Measurements from ENCODE around the gene ABCC9.
"Not testable (repeated sequence)": the region's sequence is repeated elsewhere in the genome, so short reads cannot be mapped to it uniquely, and the experiment has no call there.

Gene ABCC9

GRCh38 chr12:21910657-21911056 is 30.6 kb downstream of the ABCC9 start:
- no peaks in the 10 kb centered on the region for H3K79me2 ChIP-seq (ENCODE audit: insufficient read depth, low read depth)
- H4K20me1 ChIP-seq (ENCODE audit: insufficient read depth), result no peaks in the 10 kb centered on the region
- H3K27ac ChIP-seq, result no peak overlapping the region
- H3K9ac ChIP-seq, result no peak overlapping the region
- TF ChIP-seq CTCF (conservative IDR thresholded peaks at IDR 0.05; ENCODE audit: low read depth, low read length), result no peak
- no peaks in the 10 kb centered on the region for H3K4me1 ChIP-seq (ENCODE audit: low read depth, poor library complexity, severe bottlenecking)
- H3K4me2 ChIP-seq, result no peak overlapping the region
- H3K36me3 ChIP-seq (ENCODE audit: insufficient read depth), result no peaks in the 10 kb centered on the region
- no peak overlapping the region for H3K4me3 ChIP-seq (IDR thresholded peaks at IDR 0.05; ENCODE audit: insufficient read depth, low read depth, low read length)
- H3K27me3 ChIP-seq (ENCODE audit: insufficient read depth, low read depth), result no peaks in the 10 kb centered on the region
- H2AFZ ChIP-seq (ENCODE audit: low read depth), result no peak overlapping the region

- no peak for TF ChIP-seq CTCF (conservative IDR thresholded peaks at IDR 0.05; ENCODE audit: low read depth, low read length)
- Histone ChIP-seq H3K4me3 (IDR thresholded peaks at IDR 0.05; ENCODE audit: insufficient read depth, low read depth, low read length) (no peak overlapping the region), H3K36me3 (ENCODE audit: insufficient read depth) (no peaks in the 10 kb centered on the region), H4K20me1 (ENCODE audit: insufficient read depth) (no peaks in the 10 kb centered on the region), H3K79me2 (ENCODE audit: insufficient read depth, low read depth) (no peaks in the 10 kb centered on the region), H2AFZ (ENCODE audit: low read depth) (no peak overlapping the region), H3K27me3 (ENCODE audit: insufficient read depth, low read depth) (no peaks in the 10 kb centered on the region), H3K9ac (no peak overlapping the region), H3K4me2 (no peak overlapping the region), H3K4me1 (ENCODE audit: low read depth, poor library complexity, severe bottlenecking) (no peaks in the 10 kb centered on the region), H3K27ac (no peak overlapping the region)
Observed at GRCh38 chr12:21907948-21908837, 33.0 kb downstream of the ABCC9 start.

GRCh38 chr12:21906919-21907493 is 34.2 kb downstream of the ABCC9 start:
- no peak overlapping the region for H3K9ac ChIP-seq
- no peaks in the 10 kb centered on the region for H3K27me3 ChIP-seq (ENCODE audit: insufficient read depth, low read depth)
- no peaks in the 10 kb centered on the region for H3K36me3 ChIP-seq (ENCODE audit: insufficient read depth)
- no peak overlapping the region for H2AFZ ChIP-seq (ENCODE audit: low read depth)
- no peaks in the 10 kb centered on the region for H4K20me1 ChIP-seq (ENCODE audit: insufficient read depth)
- no peak for TF ChIP-seq CTCF (conservative IDR thresholded peaks at IDR 0.05; ENCODE audit: low read depth, low read length)
- no peaks in the 10 kb centered on the region for H3K79me2 ChIP-seq (ENCODE audit: insufficient read depth, low read depth)
- no peak overlapping the region for H3K4me3 ChIP-seq (IDR thresholded peaks at IDR 0.05; ENCODE audit: insufficient read depth, low read depth, low read length)
- H3K4me1 ChIP-seq (ENCODE audit: low read depth, poor library complexity, severe bottlenecking), result no peaks in the 10 kb centered on the region
- no peak overlapping the region for H3K4me2 ChIP-seq
- no peak overlapping the region for H3K27ac ChIP-seq

- H3K4me3 ChIP-seq (IDR thresholded peaks at IDR 0.05; ENCODE audit: insufficient read depth, low read depth, low read length); H3K27ac ChIP-seq; H3K4me2 ChIP-seq; H3K79me2 ChIP-seq (ENCODE audit: insufficient read depth, low read depth); H3K27me3 ChIP-seq (ENCODE audit: insufficient read depth, low read depth); H3K9ac ChIP-seq; H4K20me1 ChIP-seq (ENCODE audit: insufficient read depth); H3K36me3 ChIP-seq (ENCODE audit: insufficient read depth); H3K4me1 ChIP-seq (ENCODE audit: low read depth, poor library complexity, severe bottlenecking); H2AFZ ChIP-seq (ENCODE audit: low read depth): not testable (repeated sequence)
Observed at GRCh38 chr12:21899532-21899931, 41.7 kb downstream of the ABCC9 start.

GRCh38 chr12:21895651-21896050 is 45.6 kb downstream of the ABCC9 start:
- TF ChIP-seq CTCF (conservative IDR thresholded peaks at IDR 0.05; ENCODE audit: low read depth, low read length), result no peak

More at GRCh38 chr12:21895651-21896050, 45.6 kb downstream of the ABCC9 start:
- Histone ChIP-seq H3K79me2 (ENCODE audit: insufficient read depth, low read depth) (no peaks in the 10 kb centered on the region), H3K4me3 (IDR thresholded peaks at IDR 0.05; ENCODE audit: insufficient read depth, low read depth, low read length) (no peak overlapping the region), H3K27ac (no peak overlapping the region), H3K4me2 (no peak overlapping the region), H3K4me1 (ENCODE audit: low read depth, poor library complexity, severe bottlenecking) (no peaks in the 10 kb centered on the region), H3K36me3 (ENCODE audit: insufficient read depth) (no peaks in the 10 kb centered on the region), H2AFZ (ENCODE audit: low read depth) (no peak overlapping the region), H3K9ac (no peak overlapping the region), H4K20me1 (ENCODE audit: insufficient read depth) (no peaks in the 10 kb centered on the region), H3K27me3 (ENCODE audit: insufficient read depth, low read depth) (no peaks in the 10 kb centered on the region)

All from KMS-11 (cell line).